Measurements from ENCODE around the gene ATP9A.

Gene ATP9A

DNA sequence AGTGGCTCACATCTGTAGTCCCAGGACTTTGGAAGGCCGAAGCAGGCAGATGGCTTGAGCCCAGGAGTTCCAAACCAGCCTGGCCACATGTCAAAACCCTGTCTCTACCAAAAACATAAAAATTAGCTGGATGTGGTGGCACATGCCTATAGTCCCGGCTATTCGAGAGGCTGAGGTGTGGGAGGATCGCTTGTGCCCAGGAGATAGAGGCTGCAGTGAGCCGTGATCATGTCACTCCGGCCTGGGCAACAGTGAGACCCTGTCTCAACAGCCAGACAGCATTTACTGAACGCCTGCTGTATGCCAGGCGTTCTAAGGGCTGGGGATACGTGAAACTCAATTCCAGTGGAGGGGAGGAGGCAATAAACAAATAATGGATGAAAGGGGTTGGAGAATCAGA, 69.9 kb downstream of the ATP9A start:
- Histone ChIP-seq H4K20me1 (ENCODE audit: insufficient read depth) (no peaks in the 10 kb centered on the region), H3K27ac (no peak overlapping the region), H3K36me3 (ENCODE audit: insufficient read depth) (no peaks in the 10 kb centered on the region), H3K27me3 (ENCODE audit: insufficient read depth, low read depth) (no peaks in the 10 kb centered on the region), H2AFZ (ENCODE audit: low read depth) (no peak overlapping the region), H3K9ac (no peak overlapping the region), H3K4me3 (IDR thresholded peaks at IDR 0.05; ENCODE audit: insufficient read depth, low read depth, low read length) (no peak overlapping the region), H3K4me2 (no peak overlapping the region), H3K4me1 (ENCODE audit: low read depth, poor library complexity, severe bottlenecking) (peaks cover 10% of the 10 kb centered on the region), H3K79me2 (ENCODE audit: insufficient read depth, low read depth) (no peaks in the 10 kb centered on the region)
- TF ChIP-seq, protein P1, sequence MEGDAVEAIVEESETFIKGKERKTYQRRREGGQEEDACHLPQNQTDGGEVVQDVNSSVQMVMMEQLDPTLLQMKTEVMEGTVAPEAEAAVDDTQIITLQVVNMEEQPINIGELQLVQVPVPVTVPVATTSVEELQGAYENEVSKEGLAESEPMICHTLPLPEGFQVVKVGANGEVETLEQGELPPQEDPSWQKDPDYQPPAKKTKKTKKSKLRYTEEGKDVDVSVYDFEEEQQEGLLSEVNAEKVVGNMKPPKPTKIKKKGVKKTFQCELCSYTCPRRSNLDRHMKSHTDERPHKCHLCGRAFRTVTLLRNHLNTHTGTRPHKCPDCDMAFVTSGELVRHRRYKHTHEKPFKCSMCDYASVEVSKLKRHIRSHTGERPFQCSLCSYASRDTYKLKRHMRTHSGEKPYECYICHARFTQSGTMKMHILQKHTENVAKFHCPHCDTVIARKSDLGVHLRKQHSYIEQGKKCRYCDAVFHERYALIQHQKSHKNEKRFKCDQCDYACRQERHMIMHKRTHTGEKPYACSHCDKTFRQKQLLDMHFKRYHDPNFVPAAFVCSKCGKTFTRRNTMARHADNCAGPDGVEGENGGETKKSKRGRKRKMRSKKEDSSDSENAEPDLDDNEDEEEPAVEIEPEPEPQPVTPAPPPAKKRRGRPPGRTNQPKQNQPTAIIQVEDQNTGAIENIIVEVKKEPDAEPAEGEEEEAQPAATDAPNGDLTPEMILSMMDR (conservative IDR thresholded peaks at IDR 0.05; ENCODE audit: low read depth, low read length), result no peak

DNA sequence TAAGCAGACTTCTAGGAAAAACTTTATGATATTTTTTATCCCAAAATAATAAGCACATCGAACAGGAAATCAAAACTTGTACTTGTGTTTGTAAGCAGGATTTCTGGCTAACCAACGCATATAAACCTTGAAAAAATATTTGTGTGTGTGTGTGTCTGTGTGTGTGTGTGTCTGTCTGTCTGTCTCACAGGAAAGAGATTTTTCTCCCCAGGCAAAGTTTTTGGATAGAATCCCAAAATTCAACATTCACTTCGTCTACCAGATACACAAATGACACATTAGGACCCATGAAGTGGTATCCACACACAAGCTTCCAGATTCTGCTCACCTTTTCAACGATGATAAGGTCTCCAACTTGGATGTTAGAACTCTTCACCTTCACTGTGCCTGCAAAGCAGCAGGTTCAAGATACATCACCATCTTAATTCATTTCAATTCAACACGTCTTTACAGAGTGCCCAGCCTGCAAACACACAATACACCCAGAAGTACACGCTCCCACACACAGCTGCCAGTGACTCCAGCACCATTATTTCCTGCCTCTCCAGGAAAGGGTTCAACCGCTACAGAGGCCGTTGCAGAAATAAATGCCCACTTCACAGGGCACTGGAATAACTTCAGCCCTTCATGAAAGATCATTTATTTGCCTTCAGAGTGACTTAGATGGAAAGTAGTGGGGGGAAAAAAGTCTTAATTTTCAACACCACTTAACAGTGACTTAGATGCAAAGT, 70.9 kb downstream of the ATP9A start:
- no peak overlapping the region for H3K4me3 ChIP-seq (IDR thresholded peaks at IDR 0.05; ENCODE audit: insufficient read depth, low read depth, low read length)
- H3K4me1 ChIP-seq (ENCODE audit: low read depth, poor library complexity, severe bottlenecking), result peaks cover 10% of the 10 kb centered on the region
- H3K27ac ChIP-seq, result no peak overlapping the region
- no peak overlapping the region for H3K4me2 ChIP-seq
- no peaks in the 10 kb centered on the region for H3K36me3 ChIP-seq (ENCODE audit: insufficient read depth)
- TF ChIP-seq, protein P1 (conservative IDR thresholded peaks at IDR 0.05; ENCODE audit: low read depth, low read length), result no peak
- no peaks in the 10 kb centered on the region for H4K20me1 ChIP-seq (ENCODE audit: insufficient read depth)
- no peak overlapping the region for H3K9ac ChIP-seq
- H3K79me2 ChIP-seq (ENCODE audit: insufficient read depth, low read depth), result no peaks in the 10 kb centered on the region
- no peaks in the 10 kb centered on the region for H3K27me3 ChIP-seq (ENCODE audit: insufficient read depth, low read depth)
- no peak overlapping the region; the same call in 1 of the 2 replicates for H2AFZ ChIP-seq (ENCODE audit: low read depth)

DNA sequence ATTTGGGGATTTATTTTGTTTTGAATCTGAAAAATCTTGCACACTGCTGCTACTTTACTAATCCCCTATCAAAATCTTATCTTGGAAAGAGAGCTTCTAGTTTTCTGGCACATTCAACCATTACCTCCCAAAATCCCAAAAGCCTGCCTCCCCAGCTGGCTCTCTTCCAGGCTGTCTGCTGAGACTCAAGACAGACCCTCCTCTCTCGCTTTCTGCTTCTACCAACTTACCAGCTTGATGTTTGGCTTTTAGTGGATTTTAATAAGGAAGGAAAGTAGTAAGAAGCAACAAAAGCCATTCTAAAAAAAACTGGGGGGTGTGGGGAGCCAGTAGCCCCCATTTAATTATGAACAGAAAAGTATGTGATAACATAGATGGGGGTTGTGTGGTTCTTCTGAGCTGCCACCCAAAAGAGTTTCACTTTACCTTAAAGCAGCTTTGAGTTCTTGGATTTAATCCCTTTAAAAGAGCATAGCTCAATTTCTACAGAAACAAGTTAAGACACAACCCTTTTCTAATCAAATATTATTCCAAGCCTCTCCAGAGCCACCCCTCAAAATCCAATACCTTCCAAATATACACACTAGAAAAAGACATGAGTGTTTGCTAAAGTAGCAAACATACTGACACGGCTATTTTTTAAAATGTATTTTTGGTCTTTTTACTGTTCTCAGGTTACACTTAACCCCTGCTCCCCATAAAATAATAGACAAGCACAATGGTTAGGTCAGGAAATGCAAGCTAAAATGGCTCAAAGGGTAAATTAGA, 71.7 kb downstream of the ATP9A start:
- Histone ChIP-seq H3K4me2 (0 out of 2 replicates have a peak overlapping the region, but pooled peaks have one; percentile 8), H3K4me3 (IDR thresholded peaks at IDR 0.05; ENCODE audit: insufficient read depth, low read depth, low read length) (no peak overlapping the region), H3K36me3 (ENCODE audit: insufficient read depth) (no peaks in the 10 kb centered on the region), H2AFZ (ENCODE audit: low read depth) (no peak overlapping the region; the same call in 1 of the 2 replicates), H3K27me3 (ENCODE audit: insufficient read depth, low read depth) (no peaks in the 10 kb centered on the region), H3K79me2 (ENCODE audit: insufficient read depth, low read depth) (no peaks in the 10 kb centered on the region), H3K4me1 (ENCODE audit: low read depth, poor library complexity, severe bottlenecking) (peaks cover 10% of the 10 kb centered on the region), H3K27ac (no peak overlapping the region), H4K20me1 (ENCODE audit: insufficient read depth) (no peaks in the 10 kb centered on the region), H3K9ac (no peak overlapping the region)
- TF ChIP-seq, protein P1 (conservative IDR thresholded peaks at IDR 0.05; ENCODE audit: low read depth, low read length), result no peak

- peaks cover 10% of the 10 kb centered on the region for H3K4me1 ChIP-seq (ENCODE audit: low read depth, poor library complexity, severe bottlenecking)
- TF ChIP-seq, protein P1 (conservative IDR thresholded peaks at IDR 0.05; ENCODE audit: low read depth, low read length), result no peak
- H3K4me2 ChIP-seq, result 0 out of 2 replicates have a peak overlapping the region, but pooled peaks have one; percentile 8
- H4K20me1 ChIP-seq (ENCODE audit: insufficient read depth), result no peaks in the 10 kb centered on the region
- H3K9ac ChIP-seq, result no peak overlapping the region
- no peaks in the 10 kb centered on the region for H3K27me3 ChIP-seq (ENCODE audit: insufficient read depth, low read depth)
- H2AFZ ChIP-seq (ENCODE audit: low read depth), result no peak overlapping the region
- H3K36me3 ChIP-seq (ENCODE audit: insufficient read depth), result no peaks in the 10 kb centered on the region
- no peak overlapping the region for H3K27ac ChIP-seq
- H3K79me2 ChIP-seq (ENCODE audit: insufficient read depth, low read depth), result no peaks in the 10 kb centered on the region
- H3K4me3 ChIP-seq (IDR thresholded peaks at IDR 0.05; ENCODE audit: insufficient read depth, low read depth, low read length), result no peak overlapping the region
These were observed 72.5 kb downstream of the ATP9A start for GRCh38 chr20:51695574-51696303.

Data from KMS-11 (cell line).